ENCODE data around the gene C8A.

Gene C8A

GRCh38 chr1:56837244-56837939 lies 17.2 kb upstream of the C8A start:
- no peak for DNase-seq (ENCODE audit: low read depth)

DNA sequence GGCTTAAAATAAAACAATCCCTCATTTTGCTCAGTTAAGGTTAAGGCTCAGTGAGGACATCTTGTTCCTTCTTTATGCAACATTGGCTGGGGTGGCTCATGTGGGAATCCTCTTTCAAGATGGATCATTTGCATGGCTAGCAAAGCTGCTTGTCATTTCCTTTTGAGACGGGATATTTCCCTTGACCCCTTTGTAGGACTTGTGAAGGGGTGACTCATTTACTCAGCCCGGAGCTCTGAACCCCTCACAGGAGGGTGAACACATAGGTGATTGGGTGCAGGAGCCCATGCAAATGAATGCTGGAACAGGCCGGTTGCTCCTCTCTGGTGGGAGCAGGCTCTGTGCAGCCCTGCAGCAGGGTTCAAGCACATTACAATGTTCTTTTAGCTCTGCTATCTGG lies 15.8 kb upstream of the C8A start:
- peak; percentile 28 for DNase-seq (ENCODE audit: low read depth)

DNA sequence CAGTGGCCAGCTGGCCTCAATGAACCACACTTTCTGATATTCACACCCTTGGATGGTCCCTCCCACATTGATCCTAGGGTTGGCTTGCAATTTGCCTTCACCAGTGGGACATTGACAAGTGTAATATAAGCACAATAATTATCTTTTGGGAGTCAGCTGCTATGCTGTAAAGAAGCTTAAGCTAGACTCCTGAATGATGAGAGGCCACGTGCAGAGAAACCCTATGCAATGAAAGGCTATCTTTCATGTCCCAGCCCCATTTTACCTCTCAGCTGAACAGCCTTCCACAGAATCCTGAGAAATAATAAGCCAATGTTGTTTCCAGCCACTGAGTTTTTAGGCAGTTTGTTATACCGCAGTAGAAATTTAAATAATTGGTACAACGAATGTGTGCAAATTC lies 11.1 kb upstream of the C8A start:
- no peak for DNase-seq (ENCODE audit: low read depth)

DNA sequence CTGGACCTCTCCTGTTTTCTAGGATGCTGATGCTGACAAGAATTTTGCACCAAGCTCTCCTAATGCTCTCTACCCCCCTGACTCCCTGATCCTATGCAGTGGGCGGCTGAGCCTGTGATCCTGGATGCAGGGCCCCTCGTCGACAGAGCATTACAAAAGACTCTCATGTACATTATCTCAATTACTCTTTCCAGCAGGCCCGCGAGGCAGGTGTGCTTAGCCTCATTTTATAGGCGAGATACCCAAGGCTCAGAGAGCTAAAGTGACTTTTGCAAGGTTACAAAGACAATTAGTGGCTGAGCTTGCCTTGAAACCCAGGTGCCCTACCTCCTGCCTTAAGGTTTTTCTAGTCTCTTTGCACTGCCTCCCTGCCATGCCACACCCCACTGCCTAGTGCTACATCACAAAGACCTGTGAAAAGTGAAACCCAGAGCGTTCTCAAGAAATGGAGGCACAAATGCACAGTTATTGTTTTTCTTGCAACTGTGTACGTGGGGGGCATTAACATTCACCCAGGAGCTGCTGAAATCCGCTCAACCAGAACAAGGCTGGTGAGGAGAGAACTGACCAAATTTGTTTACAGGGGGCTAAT lies 10.0 kb upstream of the C8A start:
- no peak for DNase-seq (ENCODE audit: low read depth)

DNA sequence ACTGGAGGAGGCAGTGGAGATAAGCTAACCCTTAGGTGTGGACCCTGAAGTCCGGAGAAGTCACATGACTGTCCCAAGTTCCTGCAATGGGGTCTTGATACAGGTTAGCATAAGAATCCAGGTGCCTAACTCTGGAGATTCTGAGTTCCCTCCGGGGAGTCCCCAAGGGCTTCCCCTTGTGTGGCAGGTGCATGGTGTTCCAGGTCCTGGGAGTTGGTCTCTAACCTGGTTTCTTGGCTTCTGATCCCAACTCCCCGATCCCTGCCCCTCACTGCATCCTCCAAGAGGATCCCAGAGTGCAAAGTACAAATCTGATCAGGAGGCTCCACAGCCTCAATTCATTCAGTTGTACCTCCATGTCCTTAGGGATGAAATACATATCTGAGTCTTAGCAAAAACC lies 9.3 kb upstream of the C8A start:
- DNase-seq (ENCODE audit: low read depth), result no peak

- DNase-seq (ENCODE audit: low read depth), result no peak
Measured at GRCh38 chr1:56849750-56850149, 4.8 kb upstream of the C8A start.

DNA sequence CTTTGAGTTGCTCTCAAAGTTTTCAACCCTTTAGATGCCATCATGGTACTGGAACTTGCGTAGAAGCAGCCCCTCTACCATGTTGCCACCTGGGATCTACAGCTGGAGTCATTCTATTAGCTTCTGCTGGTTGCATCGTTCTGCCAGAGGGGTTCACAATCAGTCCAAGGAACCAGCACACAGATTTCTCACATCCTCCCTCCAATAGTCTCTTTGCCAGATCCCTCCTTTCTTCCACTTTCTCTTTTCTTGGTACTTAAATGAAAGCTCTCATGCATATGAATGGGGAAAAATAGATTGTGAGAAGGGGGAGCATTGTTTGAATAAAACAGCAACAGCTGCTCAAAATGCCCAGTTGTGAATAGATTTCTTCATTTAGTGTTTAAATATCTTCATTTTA lies 4.2 kb upstream of the C8A start:
- no peak for DNase-seq (ENCODE audit: low read depth)

DNA sequence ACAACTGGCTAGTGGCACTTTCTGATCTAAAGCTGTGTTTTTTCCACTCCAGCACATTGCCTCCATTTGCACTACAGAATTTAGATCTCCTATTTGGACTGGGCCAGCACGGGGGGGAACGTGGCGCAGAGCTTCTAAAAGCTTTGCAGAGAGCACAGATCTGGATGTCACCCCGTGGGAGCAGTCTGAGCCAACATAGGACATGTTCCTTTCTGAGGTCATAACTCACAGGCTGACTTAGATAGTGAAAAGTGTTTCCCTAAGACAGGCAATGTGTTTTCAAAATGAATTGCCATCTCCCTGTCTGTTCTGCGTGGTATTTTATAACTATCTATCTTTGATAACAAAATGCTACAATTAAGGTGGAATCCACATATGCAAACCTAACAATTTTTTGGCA lies 3.7 kb upstream of the C8A start:
- no peak for DNase-seq (ENCODE audit: low read depth)

DNA sequence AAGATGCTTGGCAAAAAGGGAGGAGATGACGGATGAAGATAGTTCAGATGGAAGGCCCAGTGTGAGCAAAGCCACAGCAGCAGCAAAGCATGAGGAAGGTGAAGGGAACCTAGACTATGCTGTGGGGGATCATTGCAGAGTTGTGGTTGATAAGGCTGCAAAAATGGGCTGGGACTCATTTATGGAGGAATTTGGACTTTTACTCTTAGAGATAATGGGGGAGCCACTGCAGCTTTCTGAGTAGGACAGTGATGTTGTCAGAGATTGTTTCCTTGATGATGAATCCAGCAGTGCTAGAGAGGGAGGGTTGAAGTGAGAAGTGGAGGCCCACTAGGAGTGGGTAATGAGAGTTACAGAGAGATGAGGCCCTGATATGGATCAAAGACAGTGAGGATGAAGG lies 2.1 kb upstream of the C8A start:
- DNase-seq (ENCODE audit: low read depth), result no peak

DNA sequence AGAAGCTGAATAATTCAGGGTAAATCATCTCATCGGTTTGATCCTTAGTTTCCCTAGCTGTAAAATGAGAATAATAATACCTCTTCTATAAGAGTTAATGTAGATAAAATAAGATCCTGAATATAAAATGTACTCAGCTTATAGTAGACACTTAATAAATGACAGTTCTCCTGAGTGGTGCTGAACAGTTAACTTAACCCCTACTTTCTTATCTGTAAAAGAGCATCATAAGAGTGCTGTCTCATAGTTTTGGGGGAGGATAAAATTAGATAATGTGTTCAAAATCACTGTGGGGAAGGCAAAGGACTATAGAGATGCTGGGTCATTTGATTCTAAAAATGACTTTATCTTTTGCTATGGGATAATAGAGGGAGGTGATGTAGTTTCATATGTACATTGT lies 593 bp downstream of the C8A start:
- DNase-seq (ENCODE audit: low read depth), result no peak

DNA sequence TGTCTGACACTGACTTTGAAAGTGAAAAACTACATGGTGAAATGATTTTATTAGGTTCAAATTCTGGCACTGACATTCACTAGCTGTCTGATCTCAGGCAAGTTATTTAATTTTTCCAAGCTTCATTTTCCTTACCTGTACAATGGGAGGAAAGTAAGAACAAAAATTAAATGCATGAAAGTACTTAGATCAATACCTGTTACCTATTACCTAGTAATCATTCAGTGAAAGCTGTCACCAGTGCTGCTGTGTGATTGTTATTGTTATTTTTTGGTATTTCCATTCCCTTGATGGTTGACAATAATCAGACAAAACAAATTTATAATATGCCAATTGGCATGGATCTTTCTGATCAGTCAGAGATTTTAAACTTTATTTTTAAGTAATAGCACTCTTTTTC lies 1.6 kb downstream of the C8A start:
- DNase-seq (ENCODE audit: low read depth), result no peak

- DNase-seq (ENCODE audit: low read depth), result no peak
Measured at GRCh38 chr1:56859287-56859686, 4.7 kb downstream of the C8A start.

DNA sequence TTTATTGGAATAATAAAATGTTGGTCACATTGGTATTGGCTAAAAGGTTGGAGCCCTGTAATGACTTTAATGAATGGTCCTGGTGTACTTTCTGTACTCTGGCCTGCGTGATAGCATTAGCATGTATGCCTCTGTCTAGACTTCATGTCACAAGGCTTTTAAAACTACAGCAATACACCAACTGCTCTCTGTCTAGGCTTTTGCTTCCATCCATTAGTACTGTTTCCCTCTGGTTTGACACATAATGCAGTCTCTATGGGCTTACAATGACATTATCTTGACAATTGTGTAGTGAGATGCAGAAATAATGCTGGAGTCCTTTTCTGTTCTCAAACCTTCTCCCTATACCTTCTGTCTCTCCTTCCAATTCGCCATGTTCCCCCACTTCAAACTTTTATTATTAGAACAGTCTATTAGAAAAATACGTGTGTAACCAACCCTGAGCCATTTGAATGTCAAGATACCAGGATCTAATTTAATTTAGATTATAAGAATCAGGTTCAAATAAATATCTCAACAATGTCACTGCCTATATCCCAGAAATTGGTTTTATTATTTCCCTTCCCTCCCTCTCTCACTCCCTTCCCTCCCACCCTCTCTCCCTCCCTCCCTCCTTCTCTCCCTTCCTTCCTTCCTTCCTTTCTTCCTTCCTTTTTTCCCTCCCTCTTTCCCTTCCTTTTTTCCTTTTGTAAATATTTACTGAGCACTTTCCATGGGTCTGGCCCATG lies 8.8 kb downstream of the C8A start:
- DNase-seq (ENCODE audit: low read depth), result no peak

- no peak for DNase-seq (ENCODE audit: low read depth)
Measured at GRCh38 chr1:56864430-56864829, 9.8 kb downstream of the C8A start.

DNA sequence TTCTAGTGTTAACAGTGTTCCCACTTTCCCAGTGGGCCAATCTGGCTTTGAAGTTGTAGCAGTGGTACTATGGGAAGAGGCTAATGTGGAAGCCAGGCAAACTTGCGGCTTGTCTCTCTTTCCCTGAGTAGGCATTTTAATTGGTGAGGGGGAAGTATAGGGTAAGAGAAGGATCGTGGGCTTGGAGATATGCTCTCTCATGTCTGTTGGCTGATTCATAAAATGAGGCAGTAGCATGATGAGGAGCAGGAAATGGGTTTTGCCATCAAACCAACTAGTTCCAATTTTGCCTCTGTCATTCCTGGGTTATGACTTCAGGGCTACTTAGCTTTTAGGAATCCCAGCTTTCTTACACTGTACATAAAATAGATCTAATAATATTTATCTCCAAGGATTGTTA lies 12.1 kb downstream of the C8A start:
- peak; percentile 38 for DNase-seq (ENCODE audit: low read depth)

- DNase-seq (ENCODE audit: low read depth), result no peak
Measured at GRCh38 chr1:56867491-56867890, 12.9 kb downstream of the C8A start.

- DNase-seq (ENCODE audit: low read depth), result no peak
Measured at GRCh38 chr1:56868761-56869160, 14.2 kb downstream of the C8A start.

GRCh38 chr1:56872597-56872996 lies 18.0 kb downstream of the C8A start:
- peak; percentile 8 for DNase-seq (ENCODE audit: low read depth)

DNA sequence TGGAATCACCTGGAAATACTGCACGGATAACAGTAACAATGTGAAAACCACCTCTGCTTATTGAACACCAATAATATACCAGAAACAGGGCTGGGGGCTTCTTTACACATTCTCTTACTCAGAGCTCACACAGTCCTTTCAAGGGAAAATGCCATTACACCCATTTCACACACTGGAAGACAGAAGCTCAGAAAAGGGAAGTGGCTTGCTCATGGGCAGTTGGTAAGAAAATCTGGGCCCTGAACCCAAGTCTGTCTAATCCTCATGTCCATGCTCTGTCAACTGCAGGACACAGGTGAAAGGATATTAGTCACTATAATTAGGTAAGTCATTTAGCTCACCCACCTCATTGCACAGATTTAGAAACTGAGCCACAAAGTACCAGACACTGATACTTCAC lies 18.6 kb downstream of the C8A start:
- DNase-seq (ENCODE audit: low read depth), result no peak

DNA sequence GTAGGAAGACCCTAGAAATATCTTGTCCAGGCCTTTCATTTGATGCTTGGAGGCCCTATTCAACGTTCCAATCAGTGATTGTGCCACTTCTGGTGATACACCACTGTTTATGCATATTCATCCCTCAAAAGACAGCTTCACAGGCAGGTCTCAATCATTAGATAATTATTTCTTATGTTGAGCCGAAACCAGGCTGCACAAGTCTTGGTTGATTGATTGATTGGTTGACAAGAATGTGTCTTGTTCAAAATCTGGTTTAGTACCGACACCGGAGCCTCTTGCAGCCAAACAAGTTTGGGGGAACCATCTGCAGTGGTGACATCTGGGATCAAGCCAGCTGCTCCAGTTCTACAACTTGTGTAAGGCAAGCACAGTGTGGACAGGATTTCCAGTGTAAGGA lies 20.1 kb downstream of the C8A start:
- DNase-seq (ENCODE audit: low read depth), result no peak

DNA sequence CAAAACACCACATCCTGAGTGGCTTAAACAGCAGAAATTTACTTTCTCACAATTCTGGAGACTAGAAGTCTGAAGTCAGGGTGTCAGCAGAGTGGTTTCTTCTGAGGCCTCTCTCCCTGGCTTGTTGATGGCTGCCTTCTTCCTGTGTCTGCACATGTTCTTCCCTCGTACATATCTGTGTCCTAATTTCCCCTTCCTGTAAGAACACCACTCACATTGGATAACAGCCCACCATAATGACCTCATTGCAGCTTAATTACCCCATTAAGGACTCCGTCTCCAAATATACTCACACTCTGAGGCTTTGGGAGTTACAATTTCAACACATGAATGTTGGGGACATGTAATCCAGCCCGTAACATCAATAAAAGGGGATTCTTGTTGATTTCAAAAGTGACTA lies 23.4 kb downstream of the C8A start:
- no peak for DNase-seq (ENCODE audit: low read depth)

DNA sequence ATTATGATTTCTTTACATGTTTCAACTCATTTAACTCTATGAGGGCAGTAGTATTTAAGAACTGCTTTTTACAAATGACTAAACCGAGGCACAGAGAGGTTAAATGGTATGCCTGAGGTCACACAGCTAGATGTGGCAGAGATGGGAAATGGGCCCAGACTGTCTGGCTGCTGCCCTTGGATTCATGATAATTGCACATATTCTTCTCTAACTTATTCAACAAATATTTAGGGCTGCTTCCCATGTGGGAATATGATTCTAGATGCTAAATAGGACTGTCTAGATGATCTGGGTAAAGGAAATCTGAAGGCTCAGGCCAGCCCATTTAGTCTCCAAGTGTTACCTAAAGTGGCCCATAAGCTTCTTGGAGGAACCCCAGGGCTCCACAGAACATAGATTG lies 26.2 kb downstream of the C8A start:
- DNase-seq (ENCODE audit: low read depth), result no peak

DNA sequence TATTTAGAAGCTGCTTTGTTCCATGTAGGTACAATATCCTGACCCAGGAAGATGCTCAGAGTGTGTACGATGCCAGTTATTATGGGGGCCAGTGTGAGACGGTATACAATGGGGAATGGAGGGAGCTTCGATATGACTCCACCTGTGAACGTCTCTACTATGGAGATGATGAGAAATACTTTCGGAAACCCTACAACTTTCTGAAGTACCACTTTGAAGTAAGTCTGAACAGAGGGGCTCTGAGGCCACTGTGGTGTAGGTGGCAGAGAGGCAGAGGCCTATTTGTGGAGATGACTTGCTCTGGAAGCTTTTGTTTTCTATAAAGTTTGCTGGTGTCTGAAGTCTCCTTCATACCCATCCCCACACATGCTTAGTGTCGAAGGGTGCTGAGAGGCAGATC lies 26.8 kb downstream of the C8A start:
- DNase-seq (ENCODE audit: low read depth), result no peak

- no peak for DNase-seq (ENCODE audit: low read depth)
Measured at GRCh38 chr1:56890229-56890628, 35.6 kb downstream of the C8A start.
